IgD-negative memory B cell (primary cell): ENCODE results near the gene SNRK. TPM values are rescaled to one million over a fixed set of nuclear protein-coding genes. Genes with fewer than 3 reads are reported as not detected.

Experiments
- H3K27ac Mint-ChIP-seq, 3 donors: one replicate each; pipeline ENCODE4 v1.8.0; 2020 to 2022; ENCODE audit warnings: mild to moderate bottlenecking in 3 of 3, mixed read lengths in 3 of 3, moderate library complexity in 1 of 3
- H3K27me3 Mint-ChIP-seq: one replicate; pipeline ENCODE4 v1.8.0; 2021; ENCODE audit warnings: mixed read lengths
- H3K36me3 Mint-ChIP-seq: one replicate; pipeline ENCODE4 v1.8.0; 2020; ENCODE audit warnings: mild to moderate bottlenecking, mixed read lengths
- H3K4me1 Mint-ChIP-seq, 3 donors: one replicate each; pipeline ENCODE4 v1.8.0; 2020 to 2022; ENCODE audit warnings: mixed read lengths in 3 of 3, mild to moderate bottlenecking in 1 of 3
- H3K4me3 Mint-ChIP-seq, 4 donors: one replicate each; pipeline ENCODE4 v1.8.0; 2020 to 2022; ENCODE audit warnings: mild to moderate bottlenecking in 4 of 4, mixed read lengths in 4 of 4, moderate library complexity in 3 of 4
- H3K9me3 Mint-ChIP-seq, 3 donors: one replicate each; pipeline ENCODE4 v1.8.0; 2020 to 2021; ENCODE audit warnings: mixed read lengths in 3 of 3, mild to moderate bottlenecking in 1 of 3
- polyA plus RNA-seq: library from polyadenylated mRNA; unstranded; fragments of 300-500 nt; fragmentation: Illumina TruSeq; gene quantifications from one replicate; pipeline ENCODE4 v1.2.3, GENCODE V29; 2021

SNRK gene
- polyA plus RNA-seq, 1 donor from 2014 or later = 24.8 TPM

DNA sequence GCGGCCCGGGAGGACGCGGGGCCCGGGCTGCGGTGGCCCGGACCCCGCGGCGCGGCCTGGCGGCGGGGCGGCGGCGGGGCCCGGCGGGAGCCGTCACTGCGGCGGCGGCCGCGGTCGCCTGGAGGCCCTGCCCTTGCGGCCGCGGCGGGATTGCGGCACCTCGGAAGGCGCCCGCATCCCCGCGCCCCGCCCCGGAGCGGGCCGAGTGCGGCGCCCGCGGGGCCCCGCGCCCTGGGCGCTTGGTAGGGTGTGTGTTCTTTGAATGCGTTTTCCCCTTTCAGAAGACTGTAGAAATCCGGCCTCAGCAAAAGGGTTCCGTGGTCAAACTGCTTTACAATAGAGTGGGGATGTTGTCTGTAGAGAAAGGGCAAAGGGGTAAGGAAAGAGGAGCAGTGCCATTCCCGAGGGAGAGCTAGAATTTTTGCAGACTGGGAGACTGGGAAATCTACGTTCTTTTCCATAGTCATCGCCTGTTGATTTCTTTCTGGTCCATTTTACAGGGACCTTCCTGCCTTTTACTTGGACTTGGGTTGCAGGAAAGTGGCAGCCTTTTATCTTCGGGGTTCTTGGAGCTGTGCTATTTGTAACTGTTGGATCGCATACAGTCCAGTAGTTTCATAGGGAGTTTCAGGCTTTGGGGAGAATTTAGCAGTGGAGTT is 630 bp downstream of the SNRK start:
- no peaks in the 10 kb centered on the region for H3K9me3 Mint-ChIP-seq
- H3K4me1 Mint-ChIP-seq = peaks cover 38 to 47% (median 43%) of the 10 kb centered on the region in 3 donors
- H3K27ac Mint-ChIP-seq = peak overlapping the region; percentile 91 to 96 (median 93)
- peak overlapping the region; percentile 85 to 96 (median 94) for H3K4me3 Mint-ChIP-seq
- H3K27me3 Mint-ChIP-seq = no peaks in the 10 kb centered on the region
- peaks cover 12% of the 10 kb centered on the region for H3K36me3 Mint-ChIP-seq

DNA sequence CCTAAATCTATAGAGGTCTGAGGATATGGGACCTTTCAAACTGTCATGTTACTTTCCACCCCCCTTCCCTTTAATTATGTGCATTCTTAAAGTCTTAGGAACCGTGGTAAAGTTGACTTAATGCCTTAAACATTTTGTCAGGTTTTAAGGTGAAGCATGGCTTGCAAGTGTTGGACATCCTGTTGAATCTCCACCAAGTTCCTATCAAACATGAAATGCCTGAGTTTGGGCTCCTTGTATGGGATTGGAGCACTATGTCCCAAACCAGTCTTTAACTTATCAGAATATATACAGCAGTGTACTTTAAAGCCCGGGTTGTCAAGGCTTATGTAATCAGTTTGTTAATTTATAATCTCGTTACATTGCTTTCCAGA is 1.1 kb downstream of the SNRK start:
- H3K27me3 Mint-ChIP-seq = no peaks in the 10 kb centered on the region
- H3K4me3 Mint-ChIP-seq = peak overlapping the region; percentile 85 to 96 (median 94)
- peak overlapping the region; percentile 91 to 96 (median 93) for H3K27ac Mint-ChIP-seq
- H3K36me3 Mint-ChIP-seq = peaks cover 12% of the 10 kb centered on the region
- peaks cover 41 to 50% (median 48%) of the 10 kb centered on the region in 3 donors for H3K4me1 Mint-ChIP-seq
- H3K9me3 Mint-ChIP-seq = no peaks in the 10 kb centered on the region

GRCh38 chr3:43288366-43288765 is 2.0 kb downstream of the SNRK start:
- no peaks in the 10 kb centered on the region for H3K27me3 Mint-ChIP-seq
- peaks cover 12% of the 10 kb centered on the region for H3K36me3 Mint-ChIP-seq
- H3K4me3 Mint-ChIP-seq = peak overlapping the region; percentile 85 to 96 (median 94)
- H3K4me1 Mint-ChIP-seq = peaks cover 48 to 58% (median 56%) of the 10 kb centered on the region in 3 donors
- peak overlapping the region; percentile 83 to 96 (median 93) for H3K27ac Mint-ChIP-seq
- H3K9me3 Mint-ChIP-seq = no peaks in the 10 kb centered on the region

GRCh38 chr3:43288850-43289249 is 2.5 kb downstream of the SNRK start:
- Mint-ChIP-seq H3K27ac (peak overlapping the region; percentile 83 to 96 (median 93)), H3K4me3 (peak overlapping the region; percentile 85 to 96 (median 94)), H3K36me3 (peaks cover 12% of the 10 kb centered on the region), H3K9me3 (no peaks in the 10 kb centered on the region), H3K4me1 (peaks cover 49 to 58% (median 57%) of the 10 kb centered on the region in 3 donors), H3K27me3 (no peaks in the 10 kb centered on the region)

- H3K27ac Mint-ChIP-seq = peak overlapping the region; percentile 56 to 96 (median 93)
- H3K36me3 Mint-ChIP-seq = peaks cover 12% of the 10 kb centered on the region
- peaks cover 53 to 63% (median 61%) of the 10 kb centered on the region in 3 donors for H3K4me1 Mint-ChIP-seq
Observed at GRCh38 chr3:43289401-43289800, 3.1 kb downstream of the SNRK start.

DNA sequence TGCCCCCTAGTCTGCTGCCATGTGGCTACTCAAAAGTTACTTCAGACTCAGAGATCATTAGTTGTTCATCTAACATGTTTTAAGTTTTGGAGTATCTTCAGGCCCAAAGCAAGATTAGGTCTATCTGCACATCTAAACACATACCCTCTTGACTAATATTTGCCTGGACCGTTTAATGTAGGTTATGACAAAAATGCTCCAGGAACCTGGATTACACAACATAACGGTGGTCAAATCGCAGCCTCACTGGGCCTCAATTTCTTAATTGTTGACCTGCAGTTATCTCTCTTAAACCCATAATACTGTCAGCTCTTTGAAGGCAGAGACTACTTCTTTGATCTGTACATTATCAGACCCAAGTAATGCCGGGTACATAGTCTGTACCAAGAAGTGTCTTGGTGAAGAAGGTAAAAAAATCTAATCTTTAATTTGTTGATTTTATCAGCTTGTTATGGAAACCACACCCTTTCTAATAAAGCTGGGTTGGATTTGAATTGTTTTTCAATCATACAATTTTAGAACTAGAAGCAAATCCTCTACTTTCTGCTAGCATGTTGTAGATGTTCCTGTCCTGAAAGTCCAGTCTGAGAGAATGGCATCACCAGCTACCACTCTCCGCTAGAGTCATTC is 3.6 kb downstream of the SNRK start:
- peak overlapping the region in 2 of 3 donors; percentile 93 to 96 for H3K27ac Mint-ChIP-seq
- H3K36me3 Mint-ChIP-seq = peaks cover 12% of the 10 kb centered on the region
- peaks cover 58 to 67% (median 67%) of the 10 kb centered on the region in 3 donors for H3K4me1 Mint-ChIP-seq
- no peaks in the 10 kb centered on the region for H3K9me3 Mint-ChIP-seq
- H3K4me3 Mint-ChIP-seq = peak overlapping the region; percentile 1 to 96 (median 71)
- no peaks in the 10 kb centered on the region for H3K27me3 Mint-ChIP-seq

More at GRCh38 chr3:43289401-43289800, 3.1 kb downstream of the SNRK start:
- Mint-ChIP-seq H3K4me3 (peak overlapping the region; percentile 1 to 96 (median 94)), H3K27me3 (no peaks in the 10 kb centered on the region), H3K9me3 (no peaks in the 10 kb centered on the region)

DNA sequence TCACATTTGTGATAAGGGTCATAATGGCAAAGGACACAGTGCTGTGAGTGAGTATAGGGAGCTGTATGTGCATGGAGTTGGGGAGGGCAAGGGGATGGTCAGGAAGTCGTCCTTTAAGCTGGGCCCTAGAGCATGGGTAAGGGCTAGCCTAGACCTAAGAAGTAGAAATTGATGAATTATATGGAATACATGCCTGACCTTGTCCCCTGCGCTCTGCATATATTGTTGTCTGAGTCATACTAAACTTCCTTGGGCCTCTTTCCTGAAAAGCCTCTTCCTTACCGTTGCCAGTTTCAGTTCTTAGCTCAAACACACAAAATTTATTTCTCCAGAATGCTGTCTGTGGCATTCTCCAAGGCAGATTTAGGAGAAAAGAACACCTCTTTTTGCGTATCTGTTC is 4.6 kb downstream of the SNRK start:
- H3K9me3 Mint-ChIP-seq = no peaks in the 10 kb centered on the region
- H3K36me3 Mint-ChIP-seq = peaks cover 12% of the 10 kb centered on the region
- H3K27me3 Mint-ChIP-seq = no peaks in the 10 kb centered on the region
- peak overlapping the region; percentile 9 to 96 (median 52) for H3K4me3 Mint-ChIP-seq
- H3K27ac Mint-ChIP-seq = peak overlapping the region in 2 of 3 donors; percentile 39 to 88
- peaks cover 64 to 72% (median 72%) of the 10 kb centered on the region in 3 donors for H3K4me1 Mint-ChIP-seq

DNA sequence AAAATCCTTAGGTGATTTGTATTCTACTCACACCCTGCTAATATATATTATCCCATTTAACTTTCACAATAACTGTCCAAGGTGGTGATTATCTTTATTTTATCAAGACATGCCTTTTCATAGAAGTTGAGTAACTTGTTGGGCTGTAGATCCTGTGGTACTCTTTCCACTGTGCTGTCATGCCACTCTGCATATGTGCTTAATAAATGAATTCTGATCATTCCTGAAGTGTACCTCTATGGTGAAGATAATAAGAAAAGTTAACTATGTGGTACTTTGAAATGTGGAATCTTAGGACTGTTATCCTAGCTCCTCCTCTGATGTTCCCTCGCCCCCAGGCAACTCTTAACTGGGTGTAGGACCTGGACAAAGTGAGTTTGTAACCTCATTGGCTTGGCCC is 5.2 kb downstream of the SNRK start:
- Mint-ChIP-seq H3K4me1 (peaks cover 66 to 76% (median 74%) of the 10 kb centered on the region in 3 donors), H3K4me3 (peak overlapping the region; percentile 9 to 96 (median 60)), H3K36me3 (peaks cover 12% of the 10 kb centered on the region), H3K27ac (peak overlapping the region in 2 of 3 donors; percentile 28 to 39), H3K27me3 (no peaks in the 10 kb centered on the region), H3K9me3 (no peaks in the 10 kb centered on the region)

GRCh38 chr3:43294975-43295374 is 8.6 kb downstream of the SNRK start:
- no peaks in the 10 kb centered on the region for H3K27me3 Mint-ChIP-seq
- peak overlapping the region; percentile 6 to 86 (median 85) for H3K27ac Mint-ChIP-seq
- peak overlapping the region in 3 of 4 donors; percentile 25 to 69 (median 41) for H3K4me3 Mint-ChIP-seq
- peaks cover 10% of the 10 kb centered on the region for H3K36me3 Mint-ChIP-seq
- no peaks in the 10 kb centered on the region for H3K9me3 Mint-ChIP-seq
- peaks cover 60 to 79% (median 66%) of the 10 kb centered on the region in 3 donors for H3K4me1 Mint-ChIP-seq

DNA sequence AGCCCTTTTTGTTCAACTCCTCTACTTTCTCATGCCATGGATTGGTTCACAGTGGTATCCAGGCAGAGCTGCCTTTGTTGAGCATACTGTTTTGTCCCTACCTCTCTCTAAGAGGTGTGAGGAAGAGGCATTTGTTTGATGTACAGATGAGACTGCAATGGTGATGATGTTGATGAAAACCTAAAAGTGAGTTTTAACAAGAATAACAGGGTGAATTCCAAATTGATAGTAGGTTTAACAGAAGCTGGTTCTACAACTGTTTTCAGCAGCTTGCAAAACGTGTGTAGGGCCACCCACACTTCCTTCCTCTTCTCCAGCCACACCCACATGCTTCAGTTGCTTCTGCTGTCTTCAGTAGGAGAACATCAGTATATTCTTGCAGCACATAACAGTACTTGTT is 10.2 kb downstream of the SNRK start:
- H3K27me3 Mint-ChIP-seq = no peaks in the 10 kb centered on the region
- peak overlapping the region; percentile 1 to 60 (median 6) for H3K27ac Mint-ChIP-seq
- H3K4me3 Mint-ChIP-seq = peak overlapping the region; percentile 6 to 93 (median 73)

GRCh38 chr3:43298292-43298691 is 12.0 kb downstream of the SNRK start:
- H3K27me3 Mint-ChIP-seq = no peaks in the 10 kb centered on the region
- peak overlapping the region in 2 of 4 donors; percentile 12 to 18 for H3K4me3 Mint-ChIP-seq
- peaks cover 38 to 50% (median 43%) of the 10 kb centered on the region in 3 donors for H3K4me1 Mint-ChIP-seq
- peaks cover 4% of the 10 kb centered on the region for H3K36me3 Mint-ChIP-seq
- no peaks in the 10 kb centered on the region for H3K9me3 Mint-ChIP-seq
- H3K27ac Mint-ChIP-seq = peak overlapping the region in 2 of 3 donors; percentile 9 to 84

More for the DNA sequence above, 10.2 kb downstream of the SNRK start:
- Mint-ChIP-seq H3K9me3 (no peaks in the 10 kb centered on the region), H3K36me3 (peaks cover 4% of the 10 kb centered on the region), H3K4me1 (peaks cover 46 to 65% (median 53%) of the 10 kb centered on the region in 3 donors)

DNA sequence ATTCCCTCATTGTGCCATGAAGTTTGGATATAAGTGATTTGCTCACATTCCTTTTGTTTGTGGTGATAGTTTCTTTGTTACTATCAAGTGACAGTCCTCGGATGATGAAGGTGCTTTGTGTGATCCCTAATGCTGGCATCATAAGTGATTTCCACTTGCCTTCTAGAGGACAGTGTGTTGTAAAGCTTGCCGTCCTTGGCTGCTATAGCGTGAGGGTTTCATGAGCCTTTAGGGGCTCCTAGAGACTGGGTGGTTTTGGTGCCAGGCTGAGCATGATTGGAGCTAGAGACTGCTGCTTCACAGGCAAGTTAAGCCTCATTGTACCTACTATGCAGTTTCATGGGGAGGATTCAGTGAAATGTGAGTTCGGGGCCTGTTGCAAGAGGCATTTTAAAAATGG is 12.4 kb downstream of the SNRK start:
- peaks cover 4% of the 10 kb centered on the region for H3K36me3 Mint-ChIP-seq
- H3K4me1 Mint-ChIP-seq = peaks cover 42 to 50% (median 43%) of the 10 kb centered on the region in 3 donors
- H3K9me3 Mint-ChIP-seq = no peaks in the 10 kb centered on the region

GRCh38 chr3:43302116-43302880 is 16.0 kb downstream of the SNRK start:
- Mint-ChIP-seq H3K4me1 (peaks cover 16 to 30% (median 24%) of the 10 kb centered on the region in 3 donors), H3K36me3 (peaks cover 9% of the 10 kb centered on the region)

More for the DNA sequence above, 12.4 kb downstream of the SNRK start:
- H3K27me3 Mint-ChIP-seq = no peaks in the 10 kb centered on the region
- H3K27ac Mint-ChIP-seq = peak overlapping the region in 1 of 3 donors; percentile 84
- peak overlapping the region in 2 of 4 donors; percentile 12 to 32 for H3K4me3 Mint-ChIP-seq

DNA sequence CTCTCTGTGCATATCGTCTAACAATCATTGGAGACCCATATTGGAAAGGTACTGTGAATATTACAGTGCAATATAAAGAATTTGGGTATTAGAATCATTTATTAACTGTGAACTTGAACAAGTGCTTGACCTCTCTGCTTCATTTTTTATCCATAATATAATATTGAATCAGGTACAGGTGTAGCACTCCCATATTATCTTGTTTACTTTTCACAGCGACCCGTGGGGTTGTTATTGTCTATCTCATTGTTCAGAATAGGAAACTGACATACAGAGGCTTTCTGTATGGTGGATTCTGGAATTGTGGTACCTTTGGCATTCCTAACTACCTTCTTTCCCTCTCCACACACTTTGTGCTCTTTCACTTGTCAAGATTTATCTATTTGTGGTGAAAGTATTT is 17.8 kb downstream of the SNRK start:
- no peaks in the 10 kb centered on the region for H3K27me3 Mint-ChIP-seq
- H3K9me3 Mint-ChIP-seq = no peaks in the 10 kb centered on the region
- no peak overlapping the region for H3K27ac Mint-ChIP-seq
- peaks cover 20% of the 10 kb centered on the region for H3K36me3 Mint-ChIP-seq
- H3K4me3 Mint-ChIP-seq = no peak overlapping the region
- peaks cover 17 to 41% (median 34%) of the 10 kb centered on the region in 3 donors for H3K4me1 Mint-ChIP-seq

More at GRCh38 chr3:43302116-43302880, 16.0 kb downstream of the SNRK start:
- H3K9me3 Mint-ChIP-seq = no peaks in the 10 kb centered on the region
- no peak overlapping the region for H3K27ac Mint-ChIP-seq
- H3K27me3 Mint-ChIP-seq = no peaks in the 10 kb centered on the region
- peak overlapping the region in 1 of 4 donors; percentile 10 for H3K4me3 Mint-ChIP-seq
